GM12891 (cell line): Measurements from ENCODE around the gene PLCE1.

Experiments
- PAX5 ChIP-seq: IDR thresholded peaks from 2 replicates; pipeline ENCODE4 v1.6.1; 2011; ENCODE audit warnings: low read length, moderate library complexity, mild to moderate bottlenecking; ENCODE audit not compliant: insufficient read depth, severe bottlenecking
- POLR2A ChIP-seq: IDR thresholded peaks from 2 replicates; pipeline ENCODE4 v1.6.1; 2011; ENCODE audit warnings: low read depth, low read length, control low read depth
- POLR2AphosphoS5 ChIP-seq: IDR thresholded peaks from 2 replicates; pipeline ENCODE4 v1.6.1; 2011; ENCODE audit warnings: low read depth, low read length, control low read depth
- POU2F2 ChIP-seq: IDR thresholded peaks from 2 replicates; pipeline ENCODE4 v1.6.1; 2011; ENCODE audit warnings: low read depth, mild to moderate bottlenecking, control low read depth, low read length, moderate library complexity
- SPI1 ChIP-seq: IDR thresholded peaks from 2 replicates; pipeline ENCODE4 v1.6.1; 2011; ENCODE audit warnings: low read depth, low read length, control low read depth
- TAF1 ChIP-seq: IDR thresholded peaks from 2 replicates; pipeline ENCODE4 v1.6.1; 2011; ENCODE audit warnings: low read depth, low read length, control low read depth

DNA sequence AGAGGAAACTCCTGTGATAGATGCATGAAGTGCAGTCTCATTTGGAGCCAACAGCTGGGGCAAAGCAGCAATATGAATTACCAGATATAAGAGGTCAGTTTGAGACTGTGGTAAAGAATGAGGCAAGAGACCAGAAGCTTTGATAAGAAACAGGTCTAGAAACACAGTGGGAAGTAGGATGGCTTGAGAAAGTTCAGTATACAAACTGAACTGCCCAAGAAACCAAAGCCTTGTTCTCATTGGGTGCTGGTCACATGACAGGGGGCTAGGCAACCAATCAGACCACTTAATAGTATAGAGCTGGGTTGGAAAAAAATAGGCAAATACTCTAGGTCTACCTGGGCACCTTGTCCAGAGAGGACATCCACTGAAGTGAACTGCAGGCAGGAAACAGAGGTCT is 46.2 kb upstream of the PLCE1 start:
- TF ChIP-seq TAF1 (no peak), POLR2AphosphoS5 (no peak), POLR2A (no peak), SPI1 (no peak), PAX5 (no peak), POU2F2 (no peak)
